ENCODE data around the gene ACTN1.

The ACTN1 gene

GRCh38 chr14:68878908-68879307 is 100.2 kb downstream of the ACTN1 start:
- no peak for DNase-seq (ENCODE audit: low spot score)
- no peak for TF ChIP-seq CTCF (IDR thresholded peaks at IDR 0.05; ENCODE audit: extremely low read depth, missing control alignments)

- no peak for DNase-seq (ENCODE audit: low spot score)
- TF ChIP-seq CTCF (IDR thresholded peaks at IDR 0.05; ENCODE audit: extremely low read depth, missing control alignments): no peak
These were observed 101.0 kb downstream of the ACTN1 start for GRCh38 chr14:68877993-68878575.

- no peak for DNase-seq (ENCODE audit: low spot score)
- TF ChIP-seq CTCF (IDR thresholded peaks at IDR 0.05; ENCODE audit: extremely low read depth, missing control alignments): no peak
These were observed 102.1 kb downstream of the ACTN1 start for GRCh38 chr14:68876976-68877375.

- TF ChIP-seq CTCF (IDR thresholded peaks at IDR 0.05; ENCODE audit: extremely low read depth, missing control alignments): no peak
- DNase-seq (ENCODE audit: low spot score): no peak
These were observed 104.4 kb downstream of the ACTN1 start for GRCh38 chr14:68874746-68875155.

- no peak for DNase-seq (ENCODE audit: low spot score)
- no peak for TF ChIP-seq CTCF (IDR thresholded peaks at IDR 0.05; ENCODE audit: extremely low read depth, missing control alignments)
These were observed 105.7 kb downstream of the ACTN1 start for GRCh38 chr14:68873376-68873775.

GRCh38 chr14:68871392-68871791 is 107.7 kb downstream of the ACTN1 start:
- no peak for TF ChIP-seq CTCF (IDR thresholded peaks at IDR 0.05; ENCODE audit: extremely low read depth, missing control alignments)
- no peak for DNase-seq (ENCODE audit: low spot score)

GRCh38 chr14:68866991-68867533 is 112.0 kb downstream of the ACTN1 start:
- no peak for TF ChIP-seq CTCF (IDR thresholded peaks at IDR 0.05; ENCODE audit: extremely low read depth, missing control alignments)
- DNase-seq (ENCODE audit: low spot score): no peak

All from GM20000 (cell line).